Fibroblast of lung (primary cell): ENCODE measurements around the gene PRKCI. TPM values are rescaled to one million over a fixed set of nuclear protein-coding genes. Genes with fewer than 3 reads are reported as not detected.

ENCODE experiments used
- DNase-seq, 2 donors: peaks; one replicate each; pipeline versions ENCODE4 v3.0.0 to v3.0.0-alpha.2; 2010; ENCODE audit warnings: low read depth in 2 of 2
- H2AFZ ChIP-seq: 2 replicates; pipeline ENCODE4 v1.5.1; 2012; ENCODE audit warnings: low read length, control low read depth, inconsistent platforms
- H3K27ac ChIP-seq: 2 replicates; pipeline ENCODE4 v1.5.1; 2011; ENCODE audit warnings: low read length, control low read depth; ENCODE audit not compliant: insufficient read depth
- H3K27me3 ChIP-seq: 2 replicates; pipeline ENCODE4 v1.5.1; 2011; ENCODE audit warnings: mild to moderate bottlenecking, low read length; ENCODE audit not compliant: control insufficient read depth, insufficient read depth
- H3K36me3 ChIP-seq: 2 replicates; pipeline ENCODE4 v1.5.1; 2011; ENCODE audit warnings: low read length; ENCODE audit not compliant: control insufficient read depth, insufficient read depth
- H3K4me1 ChIP-seq: 2 replicates; pipeline ENCODE4 v1.5.1; 2011; ENCODE audit warnings: low read length; ENCODE audit not compliant: control insufficient read depth, insufficient read depth; ENCODE audit errors: extremely low read depth
- H3K4me2 ChIP-seq: 2 replicates; pipeline ENCODE4 v1.5.1; 2011; ENCODE audit warnings: low read length, control low read depth; ENCODE audit not compliant: insufficient read depth; ENCODE audit errors: extremely low read depth
- H3K4me3 ChIP-seq, 4 experiments: fragments of 200-600 bp in 1 of 4; sonication (generic) in 1 of 4; replicated peaks in 1 of 4; 2 replicates each; pipeline ENCODE4 v1.5.1; 2011 to 2016; ENCODE audit warnings: low read length in 4 of 4, low read depth in 3 of 4, mild to moderate bottlenecking in 3 of 4, control low read depth in 2 of 4, inconsistent platforms in 1 of 4, mixed read lengths in 1 of 4; ENCODE audit not compliant: insufficient read depth in 1 of 4; ENCODE audit errors: control extremely low read depth in 1 of 4
- H3K79me2 ChIP-seq: 2 replicates; pipeline ENCODE4 v1.5.1; 2012; ENCODE audit warnings: mild to moderate bottlenecking, low read length, inconsistent platforms; ENCODE audit not compliant: control insufficient read depth, insufficient read depth
- H3K9ac ChIP-seq: 2 replicates; pipeline ENCODE4 v1.5.1; 2011; ENCODE audit warnings: mild to moderate bottlenecking, low read length, control low read depth; ENCODE audit not compliant: insufficient read depth
- H3K9me3 ChIP-seq: 2 replicates; pipeline ENCODE4 v1.5.1; 2012; ENCODE audit warnings: low read depth, low read length; ENCODE audit not compliant: control insufficient read depth, insufficient read depth
- H4K20me1 ChIP-seq: 2 replicates; pipeline ENCODE4 v1.5.1; 2011; ENCODE audit warnings: low read length; ENCODE audit not compliant: control insufficient read depth, insufficient read depth; ENCODE audit errors: extremely low read depth
- CTCF ChIP-seq, 2 donors: IDR thresholded peaks in 1 of 2; conservative IDR thresholded peaks in 1 of 2; 1 replicate in 1 of 2; 2 replicates in 1 of 2; pipeline ENCODE4 v1.5.1; 2011 to 2012; ENCODE audit warnings: low read length in 2 of 2, control low read depth in 1 of 2, inconsistent platforms in 1 of 2, low read depth in 1 of 2, mild to moderate bottlenecking in 1 of 2
- EZH2 ChIP-seq: IDR thresholded peaks from 2 replicates; pipeline ENCODE4 v1.5.1; 2012; ENCODE audit warnings: low read length, control low read depth, mild to moderate bottlenecking; ENCODE audit errors: missing control alignments
- polyA plus RNA-seq, 2 donors: library from polyadenylated mRNA; depleted of rRNA in 1 of 2; stranded (reverse) in 1 of 2; unstranded in 1 of 2; fragments of >200 nt; gene quantifications; 2 replicates each; pipeline ENCODE4 v1.2.1, GENCODE V29; 2011 to 2012; ENCODE audit warnings: missing spikeins in 1 of 2
- total RNA-seq: library from RNA; depleted of rRNA; stranded (reverse); fragments of >200 nt; gene quantifications from 2 replicates; pipeline ENCODE4 v1.2.1, GENCODE V29; 2014

Gene PRKCI
- total and polyA plus RNA-seq, 2 donors (not counting 1 experiment from before 2014, with no cell fraction given), result 68.7 to 80.3 TPM

GRCh38 chr3:170207717-170208116 lies 14.5 kb upstream of the PRKCI start:
- Histone ChIP-seq H3K9ac (no peak overlapping the region), H2AFZ (no peak overlapping the region), H3K36me3 (no peaks in the 10 kb centered on the region), H3K9me3 (no peaks in the 10 kb centered on the region), H3K27me3 (no peaks in the 10 kb centered on the region), H3K4me3 (no peak overlapping the region), H3K79me2 (no peaks in the 10 kb centered on the region), H3K4me1 (no peaks in the 10 kb centered on the region), H3K27ac (no peak overlapping the region), H4K20me1 (no peaks in the 10 kb centered on the region), H3K4me2 (no peak overlapping the region)
- no peak for TF ChIP-seq EZH2
- TF ChIP-seq CTCF (conservative IDR thresholded peaks at IDR 0.05 in 1 of 2, IDR thresholded peaks at IDR 0.05 in 1 of 2; ENCODE audit: low read depth in 1 of 2, low read length in 2 of 2), result no peak
- no peak for DNase-seq

GRCh38 chr3:170211668-170212067 lies 10.6 kb upstream of the PRKCI start:
- H3K9ac ChIP-seq, result no peak overlapping the region
- H3K4me3 ChIP-seq, result no peak overlapping the region
- H2AFZ ChIP-seq, result no peak overlapping the region
- no peaks in the 10 kb centered on the region for H3K36me3 ChIP-seq
- no peak for DNase-seq
- no peaks in the 10 kb centered on the region for H3K4me1 ChIP-seq
- H3K4me2 ChIP-seq, result no peak overlapping the region
- H3K79me2 ChIP-seq, result no peaks in the 10 kb centered on the region
- no peaks in the 10 kb centered on the region for H4K20me1 ChIP-seq
- no peaks in the 10 kb centered on the region for H3K27me3 ChIP-seq
- H3K9me3 ChIP-seq, result no peaks in the 10 kb centered on the region
- TF ChIP-seq CTCF (conservative IDR thresholded peaks at IDR 0.05 in 1 of 2, IDR thresholded peaks at IDR 0.05 in 1 of 2; ENCODE audit: low read depth in 1 of 2, low read length in 2 of 2) (no peak), EZH2 (no peak)
- no peak overlapping the region for H3K27ac ChIP-seq

GRCh38 chr3:170219850-170220249 lies 2.4 kb upstream of the PRKCI start:
- peaks cover 2% of the 10 kb centered on the region for H3K4me1 ChIP-seq

More at GRCh38 chr3:170219850-170220249, 2.4 kb upstream of the PRKCI start:
- Histone ChIP-seq H4K20me1 (no peaks in the 10 kb centered on the region), H3K79me2 (peaks cover 16% of the 10 kb centered on the region), H3K9me3 (no peaks in the 10 kb centered on the region), H3K4me2 (no peak overlapping the region), H3K27me3 (no peaks in the 10 kb centered on the region), H3K27ac (no peak overlapping the region), H3K4me3 (no peak overlapping the region), H2AFZ (no peak overlapping the region), H3K9ac (no peak overlapping the region), H3K36me3 (no peaks in the 10 kb centered on the region)
- TF ChIP-seq EZH2, result no peak
- no peak for TF ChIP-seq CTCF (conservative IDR thresholded peaks at IDR 0.05 in 1 of 2, IDR thresholded peaks at IDR 0.05 in 1 of 2; ENCODE audit: low read depth in 1 of 2, low read length in 2 of 2)
- no peak for DNase-seq
